WERI-Rb-1 (cell line): Measurements from ENCODE around the gene RNF141.

ENCODE experiments used
- DNase-seq: peaks from one replicate; pipeline ENCODE4 v3.0.0-alpha.2; 2020
- H3K27ac ChIP-seq: fragments of 250-450 bp; sonication (Bioruptor Pico); 2 replicates; pipeline ENCODE4 v1.5.1; 2020; ENCODE audit warnings: mild to moderate bottlenecking, moderate library complexity
- H3K27me3 ChIP-seq: fragments of 250-450 bp; sonication (Bioruptor Pico); 2 replicates; pipeline ENCODE4 v1.5.1; 2021; ENCODE audit warnings: mild to moderate bottlenecking, low read depth, moderate library complexity; ENCODE audit not compliant: insufficient read depth, severe bottlenecking
- H3K36me3 ChIP-seq: fragments of 250-450 bp; sonication (Bioruptor Pico); 2 replicates; pipeline ENCODE4 v1.5.1; 2020; ENCODE audit warnings: mild to moderate bottlenecking, moderate library complexity
- H3K4me3 ChIP-seq: 2 replicates; pipeline ENCODE4 v1.5.1; 2011; ENCODE audit warnings: low read depth, mild to moderate bottlenecking, control low read depth, low read length
- H3K9me3 ChIP-seq: fragments of 250-450 bp; sonication (Bioruptor Pico); 2 replicates; pipeline ENCODE4 v1.5.1; 2021; ENCODE audit warnings: mild to moderate bottlenecking, moderate library complexity; ENCODE audit not compliant: severe bottlenecking
- TF ChIP-seq, protein P1 (sequence below): IDR thresholded peaks from 2 replicates; pipeline ENCODE4 v1.5.1; 2011; ENCODE audit warnings: low read depth, mild to moderate bottlenecking, control low read depth, inconsistent platforms, low read length

The RNF141 gene

DNA sequence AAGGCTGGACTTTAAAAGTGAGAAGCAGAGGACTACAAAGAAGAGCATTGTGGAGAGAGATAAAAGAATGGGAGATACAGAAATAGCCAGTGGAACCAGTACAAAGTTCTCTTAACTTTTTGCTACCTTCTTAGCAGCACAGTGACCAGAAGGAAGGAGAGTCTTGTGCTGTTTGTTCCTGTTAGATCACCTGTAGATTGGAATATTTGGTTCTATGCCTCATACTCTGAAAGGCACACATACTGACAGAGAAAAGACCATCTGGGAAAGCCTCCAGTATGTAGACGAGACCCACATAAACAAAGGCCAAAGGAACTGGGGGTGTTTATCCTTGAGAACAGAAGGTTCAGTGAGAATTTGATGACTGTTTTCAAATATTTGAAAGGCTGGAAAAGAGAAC, 18.7 kb downstream of the RNF141 start:
- H3K36me3 ChIP-seq = peaks cover 12% of the 10 kb centered on the region
- no peak overlapping the region for H3K27ac ChIP-seq
- H3K9me3 ChIP-seq = no peaks in the 10 kb centered on the region
- H3K4me3 ChIP-seq = no peak overlapping the region
- H3K27me3 ChIP-seq = no peaks in the 10 kb centered on the region
- TF ChIP-seq, protein P1, sequence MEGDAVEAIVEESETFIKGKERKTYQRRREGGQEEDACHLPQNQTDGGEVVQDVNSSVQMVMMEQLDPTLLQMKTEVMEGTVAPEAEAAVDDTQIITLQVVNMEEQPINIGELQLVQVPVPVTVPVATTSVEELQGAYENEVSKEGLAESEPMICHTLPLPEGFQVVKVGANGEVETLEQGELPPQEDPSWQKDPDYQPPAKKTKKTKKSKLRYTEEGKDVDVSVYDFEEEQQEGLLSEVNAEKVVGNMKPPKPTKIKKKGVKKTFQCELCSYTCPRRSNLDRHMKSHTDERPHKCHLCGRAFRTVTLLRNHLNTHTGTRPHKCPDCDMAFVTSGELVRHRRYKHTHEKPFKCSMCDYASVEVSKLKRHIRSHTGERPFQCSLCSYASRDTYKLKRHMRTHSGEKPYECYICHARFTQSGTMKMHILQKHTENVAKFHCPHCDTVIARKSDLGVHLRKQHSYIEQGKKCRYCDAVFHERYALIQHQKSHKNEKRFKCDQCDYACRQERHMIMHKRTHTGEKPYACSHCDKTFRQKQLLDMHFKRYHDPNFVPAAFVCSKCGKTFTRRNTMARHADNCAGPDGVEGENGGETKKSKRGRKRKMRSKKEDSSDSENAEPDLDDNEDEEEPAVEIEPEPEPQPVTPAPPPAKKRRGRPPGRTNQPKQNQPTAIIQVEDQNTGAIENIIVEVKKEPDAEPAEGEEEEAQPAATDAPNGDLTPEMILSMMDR = no peak
- no peak for DNase-seq

DNA sequence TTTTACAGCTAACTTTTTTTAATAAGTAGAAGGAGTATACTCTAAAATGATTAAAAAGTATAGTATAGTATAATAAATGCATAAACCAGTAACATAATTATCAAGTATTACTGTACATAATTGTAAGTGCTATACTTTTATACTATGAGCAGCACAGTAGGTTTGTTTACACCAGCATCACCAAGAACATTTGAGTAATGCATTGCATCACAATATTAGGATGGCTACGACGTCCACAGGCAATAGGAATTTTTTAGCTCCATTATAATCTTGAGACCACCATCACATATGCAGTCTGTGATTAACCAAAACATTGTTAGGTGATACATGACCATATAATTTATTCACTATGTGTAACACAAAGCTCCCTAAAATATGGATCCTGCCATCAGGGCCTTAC, 20.4 kb downstream of the RNF141 start:
- peaks cover 4% of the 10 kb centered on the region; the same call in 1 of the 2 replicates for H3K36me3 ChIP-seq

DNA sequence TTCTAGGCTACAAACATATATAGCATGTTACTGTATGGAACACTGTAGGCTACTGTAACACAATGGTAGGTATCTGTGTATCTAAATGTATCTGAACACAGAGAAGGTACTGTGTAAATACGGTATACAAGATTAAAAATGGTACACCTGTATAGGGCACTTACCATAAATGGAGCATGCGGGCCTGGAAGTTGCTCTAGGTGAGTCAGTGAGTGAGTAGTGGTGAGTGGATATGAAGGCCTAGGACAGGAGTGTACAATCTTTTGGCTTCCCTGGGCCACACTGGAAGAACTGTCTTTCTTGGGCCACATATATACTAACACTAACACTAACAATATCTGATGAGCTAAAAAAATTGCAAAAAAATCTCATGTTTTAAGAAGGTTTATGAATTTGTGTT, 21.4 kb downstream of the RNF141 start:
- H3K9me3 ChIP-seq = no peaks in the 10 kb centered on the region
- TF ChIP-seq, protein P1 = no peak
- no peaks in the 10 kb centered on the region for H3K27me3 ChIP-seq
- no peak overlapping the region for H3K4me3 ChIP-seq
- no peak for DNase-seq
- H3K36me3 ChIP-seq = peaks cover 4% of the 10 kb centered on the region; the same call in 1 of the 2 replicates
- H3K27ac ChIP-seq = no peak overlapping the region

More for the DNA sequence above, 20.4 kb downstream of the RNF141 start:
- Histone ChIP-seq H3K9me3 (no peaks in the 10 kb centered on the region), H3K27ac (no peak overlapping the region), H3K4me3 (no peak overlapping the region), H3K27me3 (no peaks in the 10 kb centered on the region)
- no peak for DNase-seq
- TF ChIP-seq, protein P1 = no peak

DNA sequence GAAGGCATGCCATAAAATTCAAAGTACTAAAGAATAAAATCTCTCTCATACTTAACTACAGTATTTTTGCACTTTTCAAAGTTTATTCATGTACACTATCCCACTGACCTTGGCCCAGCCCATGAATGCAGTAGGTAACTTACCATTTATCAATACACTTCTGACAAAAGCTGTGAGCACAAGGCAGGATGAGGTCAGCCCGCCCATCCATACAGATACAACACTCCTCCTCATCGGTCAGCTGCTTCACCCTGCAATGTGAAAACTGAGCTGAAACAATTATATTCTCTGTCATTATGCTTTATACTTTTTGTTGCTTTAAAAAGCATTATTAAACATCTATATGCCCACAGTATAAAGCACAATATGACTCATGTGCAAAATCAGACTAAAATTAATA, 22.1 kb downstream of the RNF141 start:
- TF ChIP-seq, protein P1 = no peak
- H3K36me3 ChIP-seq = peaks cover 6% of the 10 kb centered on the region; the same call in 1 of the 2 replicates
- no peak for DNase-seq
- no peak overlapping the region for H3K4me3 ChIP-seq
- H3K27ac ChIP-seq = no peak overlapping the region
- H3K27me3 ChIP-seq = no peaks in the 10 kb centered on the region
- no peaks in the 10 kb centered on the region for H3K9me3 ChIP-seq

DNA sequence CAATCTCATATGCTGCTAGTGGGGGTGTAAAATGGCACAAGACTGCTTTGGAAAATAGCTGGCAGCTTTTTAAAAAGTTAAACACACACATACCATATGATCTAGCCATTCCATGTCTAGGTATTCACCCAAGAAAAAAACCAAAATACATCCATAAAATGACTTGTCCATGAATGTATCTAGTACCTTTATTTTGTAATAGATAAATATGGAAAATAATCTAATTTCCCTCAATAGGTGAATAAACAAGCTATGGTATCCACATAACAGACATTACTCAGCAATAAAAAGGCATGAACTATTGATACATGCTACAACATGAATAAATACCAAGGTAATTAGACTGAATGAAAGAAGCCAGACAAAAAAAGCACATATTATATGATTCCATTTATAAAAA, 22.9 kb downstream of the RNF141 start:
- TF ChIP-seq, protein P1 = no peak
- Histone ChIP-seq H3K27me3 (no peaks in the 10 kb centered on the region), H3K4me3 (no peak overlapping the region), H3K36me3 (peaks cover 5% of the 10 kb centered on the region; the same call in 1 of the 2 replicates), H3K9me3 (no peaks in the 10 kb centered on the region), H3K27ac (no peak overlapping the region)
- no peak for DNase-seq

DNA sequence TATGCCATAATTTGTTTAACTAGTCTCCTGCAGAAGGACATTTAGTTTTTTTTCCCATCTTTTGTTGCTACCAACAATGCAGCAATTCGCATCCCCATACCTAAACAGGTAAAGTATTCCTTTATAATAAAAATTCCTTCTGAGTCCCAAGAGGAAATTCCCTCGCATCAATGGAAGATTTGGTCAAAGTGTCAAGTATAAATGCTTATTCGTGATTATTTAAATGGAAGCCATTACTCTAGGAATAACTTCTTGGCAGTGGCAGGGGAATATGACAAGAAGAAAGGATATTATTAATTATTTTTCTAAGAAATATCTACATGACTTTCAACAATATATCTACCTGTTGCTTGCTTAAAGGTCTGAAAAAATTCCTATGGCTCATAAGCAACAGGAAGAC, 25.6 kb downstream of the RNF141 start:
- no peaks in the 10 kb centered on the region for H3K9me3 ChIP-seq
- no peak for DNase-seq
- H3K27me3 ChIP-seq = no peaks in the 10 kb centered on the region
- TF ChIP-seq, protein P1 = no peak
- H3K4me3 ChIP-seq = no peak overlapping the region
- H3K27ac ChIP-seq = no peak overlapping the region
- H3K36me3 ChIP-seq = peaks cover 8% of the 10 kb centered on the region
